NCI-H2171 treated with DMSO at 0.1 percent for 48 hours (cell line): Measurements from ENCODE around the gene ARHGAP32.

Experiments used
- DNase-seq: peaks from one replicate; lab custom pipeline; 2025; lab: John Stamatoyannopoulos, UW

The ARHGAP32 gene

GRCh38 chr11:129115652-129116586 is 76.2 kb downstream of the ARHGAP32 start:
- DNase-seq = no peak

GRCh38 chr11:129109701-129110100 is 82.4 kb downstream of the ARHGAP32 start:
- peak; percentile 2 for DNase-seq

GRCh38 chr11:129106788-129107187 is 85.3 kb downstream of the ARHGAP32 start:
- DNase-seq = no peak

- no peak for DNase-seq
These were observed 89.4 kb downstream of the ARHGAP32 start for GRCh38 chr11:129102756-129103155.

GRCh38 chr11:129102225-129102624 is 89.9 kb downstream of the ARHGAP32 start:
- DNase-seq = no peak

GRCh38 chr11:129093283-129093682 is 98.8 kb downstream of the ARHGAP32 start:
- DNase-seq = no peak

GRCh38 chr11:129090056-129090455 is 102.1 kb downstream of the ARHGAP32 start:
- no peak for DNase-seq

- DNase-seq = no peak
These were observed 102.8 kb downstream of the ARHGAP32 start for GRCh38 chr11:129089279-129089678.

- no peak for DNase-seq
These were observed 105.1 kb downstream of the ARHGAP32 start for GRCh38 chr11:129086976-129087375.

GRCh38 chr11:129077191-129077590 is 114.9 kb downstream of the ARHGAP32 start:
- no peak for DNase-seq

- no peak for DNase-seq
These were observed 116.4 kb downstream of the ARHGAP32 start for GRCh38 chr11:129075757-129076156.

- DNase-seq = no peak
These were observed 124.7 kb downstream of the ARHGAP32 start for GRCh38 chr11:129067454-129067853.

- DNase-seq = no peak
These were observed 125.9 kb downstream of the ARHGAP32 start for GRCh38 chr11:129066229-129066628.

GRCh38 chr11:129063118-129063517 is 129.0 kb downstream of the ARHGAP32 start:
- DNase-seq = no peak

- no peak for DNase-seq
These were observed 130.5 kb downstream of the ARHGAP32 start for GRCh38 chr11:129061492-129062230.

- no peak for DNase-seq
These were observed 135.2 kb downstream of the ARHGAP32 start for GRCh38 chr11:129056916-129057315.

GRCh38 chr11:129055196-129055595 is 136.9 kb downstream of the ARHGAP32 start:
- DNase-seq = no peak

GRCh38 chr11:129048911-129049310 is 143.2 kb downstream of the ARHGAP32 start:
- no peak for DNase-seq

- DNase-seq = no peak
These were observed 147.0 kb downstream of the ARHGAP32 start for GRCh38 chr11:129045150-129045549.

GRCh38 chr11:129042503-129042902 is 149.6 kb downstream of the ARHGAP32 start:
- DNase-seq = no peak

- no peak for DNase-seq
These were observed 150.5 kb downstream of the ARHGAP32 start for GRCh38 chr11:129041611-129042018.

GRCh38 chr11:129040934-129041333 is 151.2 kb downstream of the ARHGAP32 start:
- no peak for DNase-seq

GRCh38 chr11:129035244-129035643 is 156.9 kb downstream of the ARHGAP32 start:
- no peak for DNase-seq
